ENCODE data around the gene NDUFS7. TPM values are rescaled to one million over a fixed set of nuclear protein-coding genes. Genes with fewer than 3 reads are reported as not detected.
A peak's percentile ranks its signal among the peaks of the same experiment; 100 is the strongest.

Gene NDUFS7
- total RNA-seq, 1 donor from 2014 or later: 55.9 TPM

GRCh38 chr19:1379961-1380489 lies 3.7 kb upstream of the NDUFS7 start:
- H3K4me3 Mint-ChIP-seq: no peak overlapping the region
- H3K27ac Mint-ChIP-seq: no peak overlapping the region

GRCh38 chr19:1382250-1382649 lies 1.5 kb upstream of the NDUFS7 start:
- H3K9me3 Mint-ChIP-seq: no peaks in the 10 kb centered on the region
- H3K4me3 Mint-ChIP-seq: no peak overlapping the region
- peaks cover 5% of the 10 kb centered on the region for H3K27me3 Mint-ChIP-seq (ENCODE audit: low read depth)
- no peak overlapping the region for H3K27ac Mint-ChIP-seq
- peaks cover 12% of the 10 kb centered on the region for H3K4me1 Mint-ChIP-seq
- peaks cover 3% of the 10 kb centered on the region for H3K36me3 Mint-ChIP-seq
- no peak for DNase-seq (ENCODE audit: low spot score in 2 of 2, unreplicated experiment in 2 of 2)
- TF ChIP-seq CTCF (IDR thresholded peaks at IDR 0.05; ENCODE audit: unreplicated experiment): no peak

More at GRCh38 chr19:1379961-1380489, 3.7 kb upstream of the NDUFS7 start:
- no peak for DNase-seq (ENCODE audit: low spot score in 2 of 2, unreplicated experiment in 2 of 2)
- Mint-ChIP-seq H3K4me1 (peaks cover 12% of the 10 kb centered on the region), H3K36me3 (peaks cover 7% of the 10 kb centered on the region), H3K9me3 (no peaks in the 10 kb centered on the region), H3K27me3 (ENCODE audit: low read depth) (peaks cover 5% of the 10 kb centered on the region)
- TF ChIP-seq CTCF (IDR thresholded peaks at IDR 0.05; ENCODE audit: unreplicated experiment): no peak

- H3K4me3 Mint-ChIP-seq: peak overlapping the region; percentile 92
- H3K9me3 Mint-ChIP-seq: no peaks in the 10 kb centered on the region
- H3K27ac Mint-ChIP-seq: peak overlapping the region; percentile 98
- no peak for TF ChIP-seq CTCF (IDR thresholded peaks at IDR 0.05; ENCODE audit: unreplicated experiment)
- H3K27me3 Mint-ChIP-seq (ENCODE audit: low read depth): peaks cover 5% of the 10 kb centered on the region
- H3K4me1 Mint-ChIP-seq: peaks cover 12% of the 10 kb centered on the region
- DNase-seq (ENCODE audit: low spot score in 2 of 2, unreplicated experiment in 2 of 2): no peak
- peaks cover 1% of the 10 kb centered on the region for H3K36me3 Mint-ChIP-seq
Measured at GRCh38 chr19:1383017-1383311, 743 bp upstream of the NDUFS7 start.

- H3K36me3 Mint-ChIP-seq: peaks cover 5% of the 10 kb centered on the region
- peaks cover 5% of the 10 kb centered on the region for H3K27me3 Mint-ChIP-seq (ENCODE audit: low read depth)
- TF ChIP-seq CTCF (IDR thresholded peaks at IDR 0.05; ENCODE audit: unreplicated experiment): no peak
- H3K27ac Mint-ChIP-seq: peak overlapping the region; percentile 64
- H3K4me3 Mint-ChIP-seq: peak overlapping the region; percentile 92
- no peaks in the 10 kb centered on the region for H3K9me3 Mint-ChIP-seq
- H3K4me1 Mint-ChIP-seq: peaks cover 12% of the 10 kb centered on the region
- DNase-seq (ENCODE audit: low spot score in 2 of 2, unreplicated experiment in 2 of 2): no peak
Measured at GRCh38 chr19:1384085-1384462, 367 bp downstream of the NDUFS7 start.

- DNase-seq (ENCODE audit: low spot score in 2 of 2, unreplicated experiment in 2 of 2): no peak
- Mint-ChIP-seq H3K27ac (peak overlapping the region; percentile 64), H3K4me3 (peak overlapping the region; percentile 92), H3K4me1 (peaks cover 12% of the 10 kb centered on the region), H3K27me3 (ENCODE audit: low read depth) (peaks cover 5% of the 10 kb centered on the region), H3K9me3 (no peaks in the 10 kb centered on the region), H3K36me3 (peaks cover 9% of the 10 kb centered on the region)
- no peak for TF ChIP-seq CTCF (IDR thresholded peaks at IDR 0.05; ENCODE audit: unreplicated experiment)
Measured at GRCh38 chr19:1384478-1385110, 887 bp downstream of the NDUFS7 start.
